Smooth muscle cell of the brain vasculature (primary cell): Measurements from ENCODE around the gene TPD52L1.
"Not testable (repeated sequence)": the region's sequence is repeated elsewhere in the genome, so short reads cannot be mapped to it uniquely, and the experiment has no call there.

Experiments used
- DNase-seq: peaks from one replicate; pipeline ENCODE4 v3.0.0-alpha.2; 2012; ENCODE audit warnings: low read depth, low spot score

Gene TPD52L1, protein sequence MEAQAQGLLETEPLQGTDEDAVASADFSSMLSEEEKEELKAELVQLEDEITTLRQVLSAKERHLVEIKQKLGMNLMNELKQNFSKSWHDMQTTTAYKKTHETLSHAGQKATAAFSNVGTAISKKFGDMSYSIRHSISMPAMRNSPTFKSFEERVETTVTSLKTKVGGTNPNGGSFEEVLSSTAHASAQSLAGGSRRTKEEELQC

DNA sequence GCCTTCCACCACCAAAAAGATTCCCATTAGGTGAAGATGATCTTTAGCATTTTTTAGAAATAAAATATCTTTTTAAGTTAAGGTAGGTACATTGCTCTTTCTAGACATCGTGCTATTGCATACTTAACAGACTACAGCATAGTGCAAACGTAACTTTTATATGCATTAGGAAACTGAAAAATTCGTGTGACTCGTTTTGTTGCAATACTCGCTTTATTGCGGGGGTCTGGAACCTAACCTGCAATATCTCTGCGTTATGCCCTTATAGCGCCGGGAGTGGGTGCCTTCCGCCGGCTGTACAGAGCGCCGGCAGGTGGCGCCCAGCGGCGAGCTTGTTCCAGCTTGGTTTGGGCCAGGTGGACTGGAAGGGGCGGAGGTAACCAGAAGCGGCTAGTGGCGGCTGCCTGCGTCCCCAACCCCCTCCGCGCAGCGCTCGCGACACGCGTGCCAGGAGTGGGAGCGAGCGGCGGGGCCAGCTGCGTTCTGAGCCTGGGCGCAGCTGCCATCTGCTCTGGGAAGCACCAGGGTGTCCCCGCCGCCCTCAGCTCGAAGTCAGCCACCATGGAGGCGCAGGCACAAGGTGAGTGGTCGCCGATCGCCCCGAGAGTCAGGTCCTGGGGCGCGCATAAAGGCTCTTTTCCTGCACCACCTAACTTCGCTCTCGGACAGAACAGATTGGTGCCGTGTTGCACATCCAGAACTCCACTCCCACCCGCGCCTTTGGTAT lies at the start of gene TPD52L1:
Gene TPD52L1 (plus strand): TSS at position 383 of the 727 bp plus-strand sequence. CDS start 179 bp downstream, at position 562.
- peak; percentile 24 for DNase-seq

DNA sequence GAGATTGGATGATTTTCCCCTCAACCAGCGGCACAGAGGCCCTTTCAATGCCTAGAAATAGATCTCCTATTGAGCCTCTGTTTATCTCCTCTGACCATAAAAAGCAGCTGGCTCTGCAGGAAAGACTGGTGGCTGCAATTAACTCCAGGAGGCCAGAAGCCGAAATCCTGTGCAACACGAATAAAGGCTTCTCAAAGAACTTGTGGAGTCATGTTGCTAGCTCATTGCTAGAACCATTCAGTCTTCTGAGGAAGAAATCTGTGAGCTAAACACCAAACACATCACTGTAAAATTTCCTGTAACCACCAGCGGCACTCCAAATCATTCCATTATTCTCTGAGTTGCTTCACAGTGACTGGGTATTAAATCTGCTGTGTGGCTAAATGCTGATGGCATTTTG lies 49.1 kb upstream of the TPD52L1 start:
- DNase-seq: peak; percentile 57

DNA sequence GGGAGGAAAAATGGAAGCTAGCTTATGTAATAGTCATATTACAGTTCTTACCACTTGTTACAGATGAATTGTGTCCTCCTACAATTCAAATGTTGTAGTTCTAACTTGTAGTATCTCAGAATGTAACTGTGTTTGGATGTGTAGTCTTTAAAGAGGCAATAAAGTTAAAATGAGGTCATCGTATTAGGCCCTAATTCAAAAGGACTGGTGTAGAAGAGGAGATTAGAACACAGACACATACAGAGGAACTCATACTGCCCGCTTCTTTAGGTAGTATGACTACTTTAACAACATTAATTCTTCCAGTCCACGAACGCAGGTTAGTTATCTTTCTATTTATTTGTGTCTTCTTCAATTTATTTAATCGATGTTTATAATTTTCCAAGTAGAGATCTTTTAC lies 46.5 kb upstream of the TPD52L1 start:
- DNase-seq: no peak

DNA sequence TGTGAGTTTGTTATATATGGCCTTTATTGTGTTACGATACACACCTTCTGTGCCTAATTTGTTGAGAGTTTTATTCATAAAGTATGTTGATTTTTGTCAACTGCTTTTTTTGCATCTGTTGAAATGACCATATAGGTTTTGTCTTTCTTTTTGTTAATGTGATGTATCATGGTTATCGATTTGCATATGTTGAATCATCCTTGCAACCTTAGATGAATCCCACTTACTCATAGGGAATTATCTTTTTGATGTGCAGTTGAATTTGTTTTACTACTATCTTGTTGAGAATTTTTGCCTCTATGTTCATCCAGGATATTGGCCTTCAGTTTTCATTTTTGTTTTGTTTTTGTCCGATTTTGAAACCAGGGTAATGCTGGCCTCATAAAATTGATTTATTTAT lies 45.7 kb upstream of the TPD52L1 start:
- DNase-seq: no peak

DNA sequence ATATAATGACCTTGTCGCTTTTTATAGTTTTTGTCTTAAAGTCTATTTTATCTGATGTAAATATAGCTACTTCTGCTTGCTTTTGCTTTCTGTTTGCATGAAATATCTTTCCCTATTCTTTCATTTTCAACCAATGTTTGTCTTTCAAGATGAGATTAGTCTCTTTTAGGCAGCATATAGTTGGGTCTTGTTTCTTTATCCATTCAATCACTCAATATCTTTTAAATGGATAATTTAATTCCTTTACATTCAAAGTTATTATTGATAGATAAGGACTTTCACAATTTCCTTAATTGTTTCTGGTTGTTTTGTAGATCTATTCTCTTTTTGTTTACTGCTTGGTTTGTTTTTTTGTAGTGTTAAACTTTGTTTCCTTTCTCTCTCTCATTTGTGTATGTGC lies 43.5 kb upstream of the TPD52L1 start:
- no peak for DNase-seq

DNA sequence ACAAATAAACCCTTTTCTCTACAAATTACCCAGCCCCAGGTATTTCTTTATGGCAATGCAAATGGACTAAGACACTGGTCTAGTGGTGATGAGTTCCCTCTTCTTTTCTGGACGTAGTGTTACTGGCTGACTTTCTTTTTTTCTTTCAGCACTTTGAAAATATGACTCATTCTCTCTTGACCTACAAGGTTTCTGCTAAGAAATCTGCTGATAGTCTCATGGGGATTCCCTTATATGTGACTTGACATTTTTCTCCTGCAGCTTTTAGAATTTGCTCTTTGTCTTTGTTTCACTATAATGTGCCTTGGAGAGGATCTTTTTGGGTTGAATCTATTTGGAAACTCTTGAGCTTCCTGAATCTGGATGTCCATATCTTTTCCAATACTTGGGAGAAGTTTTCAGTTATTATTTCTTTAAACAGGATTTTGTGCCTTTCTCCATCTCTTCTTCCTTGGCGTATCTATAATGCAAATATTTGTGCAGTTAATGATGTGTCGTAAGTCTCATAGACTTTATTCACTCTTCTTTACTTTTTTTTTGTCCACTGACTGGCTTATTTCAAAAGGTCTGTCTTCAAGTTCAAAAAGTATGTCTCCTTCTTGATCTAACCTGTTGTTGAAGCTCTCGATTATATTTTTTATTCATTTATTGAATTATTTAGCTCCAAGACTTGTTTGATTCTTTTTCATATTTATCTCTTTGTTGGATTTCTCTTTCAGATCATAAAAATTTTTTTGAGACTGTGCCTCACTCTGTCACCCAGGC lies 42.2 kb upstream of the TPD52L1 start:
- DNase-seq: no peak

DNA sequence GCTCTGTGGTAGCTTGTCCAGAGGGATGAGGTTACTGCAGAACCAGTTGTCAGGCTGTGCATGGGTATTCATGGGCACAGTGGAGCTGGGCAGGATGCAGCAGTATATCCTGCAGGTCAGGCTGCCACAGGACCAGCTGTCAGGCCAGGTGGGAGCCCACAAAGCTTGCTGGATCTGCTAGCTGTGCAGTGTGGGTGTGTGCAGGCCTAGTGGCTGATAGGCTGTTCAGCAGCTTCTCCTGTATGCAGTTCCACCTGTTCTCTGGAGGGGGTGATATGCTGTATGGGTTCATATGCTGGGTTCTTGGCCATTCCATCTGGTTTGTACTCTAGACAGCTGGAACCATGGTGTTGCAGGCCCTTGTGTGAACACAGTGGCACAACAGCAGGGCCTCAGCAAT lies 40.6 kb upstream of the TPD52L1 start:
- no peak for DNase-seq

DNA sequence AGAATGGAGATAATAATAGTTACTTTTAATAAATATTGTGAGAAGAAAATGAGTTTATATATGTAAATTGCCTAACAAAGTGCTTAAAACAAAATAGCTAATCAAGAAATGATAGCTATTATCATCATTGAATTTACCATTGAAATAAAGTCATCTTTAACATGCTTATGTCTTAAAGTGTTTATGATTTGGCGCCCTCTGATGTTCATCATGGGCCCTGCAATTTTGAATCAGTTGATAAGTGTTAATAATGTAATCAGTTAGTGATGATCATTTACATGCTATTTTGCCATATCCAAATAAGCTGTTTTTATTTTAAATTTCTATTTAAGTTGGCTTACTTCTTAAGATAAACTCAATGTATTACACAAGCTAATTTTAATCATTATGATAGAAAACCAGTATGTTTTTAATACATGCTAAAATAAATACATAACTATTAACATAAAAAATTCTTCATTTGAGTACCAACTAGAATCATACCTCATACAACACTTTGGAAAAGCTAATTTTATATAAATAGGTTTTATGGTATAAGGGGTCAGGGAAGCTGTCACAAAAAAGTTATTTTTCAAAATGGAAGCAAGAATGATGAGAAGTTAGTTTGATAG lies 39.2 kb upstream of the TPD52L1 start:
- peak; percentile 46 for DNase-seq

DNA sequence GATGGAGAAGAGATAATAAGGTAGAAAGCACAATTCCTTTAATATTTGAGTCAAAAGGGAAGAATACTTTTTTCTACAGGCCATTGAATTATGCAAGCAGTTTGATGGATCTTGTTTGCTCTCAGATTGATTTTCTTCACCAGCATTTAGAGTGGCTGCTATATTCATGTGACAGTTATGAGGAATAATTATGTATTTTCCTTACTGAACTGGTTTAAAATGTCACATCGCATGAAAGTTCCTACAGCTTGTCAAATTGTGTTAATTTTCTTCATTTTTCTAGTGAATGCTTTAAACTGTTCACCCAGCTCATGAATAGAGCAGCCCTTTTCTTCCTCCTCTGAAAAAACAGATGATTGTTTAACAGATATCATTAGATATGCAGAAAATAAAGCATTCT lies 37.4 kb upstream of the TPD52L1 start:
- no peak for DNase-seq

DNA sequence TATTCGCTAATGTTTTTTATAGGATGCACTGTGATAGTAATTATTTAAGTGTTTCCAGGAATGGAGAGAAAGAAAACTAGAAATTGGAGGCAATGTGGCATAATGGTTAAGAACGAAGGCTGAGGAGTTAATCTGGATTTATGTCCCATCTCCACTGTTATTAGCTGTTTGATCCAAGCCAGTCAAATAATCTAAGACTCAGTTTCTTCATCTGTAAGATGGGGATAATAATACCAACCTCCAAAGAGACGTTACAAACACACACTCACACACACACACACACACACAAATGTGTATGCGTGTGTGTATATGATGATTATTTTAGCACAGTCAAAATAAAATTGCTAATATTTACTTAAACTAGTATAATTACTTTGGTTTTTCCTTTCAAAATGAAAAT lies 36.9 kb upstream of the TPD52L1 start:
- DNase-seq: no peak

DNA sequence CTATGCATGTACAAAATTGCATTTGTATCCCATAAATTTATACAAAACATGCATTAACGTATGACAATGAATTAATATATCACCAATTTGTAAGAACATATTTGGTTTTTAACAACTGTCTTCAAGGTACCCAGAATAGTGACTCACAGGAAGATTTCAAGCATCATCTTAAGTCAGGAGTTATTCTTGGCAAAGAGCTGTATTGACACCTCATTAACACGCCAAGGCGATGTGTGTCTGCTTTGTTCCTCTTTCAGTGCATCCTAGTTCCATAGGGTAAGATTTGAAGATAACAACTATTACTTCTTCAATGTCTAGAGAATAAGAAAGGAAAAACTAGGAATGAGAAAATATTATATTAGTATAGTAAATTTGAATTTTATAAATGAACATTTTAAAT lies 35.8 kb upstream of the TPD52L1 start:
- no peak for DNase-seq

DNA sequence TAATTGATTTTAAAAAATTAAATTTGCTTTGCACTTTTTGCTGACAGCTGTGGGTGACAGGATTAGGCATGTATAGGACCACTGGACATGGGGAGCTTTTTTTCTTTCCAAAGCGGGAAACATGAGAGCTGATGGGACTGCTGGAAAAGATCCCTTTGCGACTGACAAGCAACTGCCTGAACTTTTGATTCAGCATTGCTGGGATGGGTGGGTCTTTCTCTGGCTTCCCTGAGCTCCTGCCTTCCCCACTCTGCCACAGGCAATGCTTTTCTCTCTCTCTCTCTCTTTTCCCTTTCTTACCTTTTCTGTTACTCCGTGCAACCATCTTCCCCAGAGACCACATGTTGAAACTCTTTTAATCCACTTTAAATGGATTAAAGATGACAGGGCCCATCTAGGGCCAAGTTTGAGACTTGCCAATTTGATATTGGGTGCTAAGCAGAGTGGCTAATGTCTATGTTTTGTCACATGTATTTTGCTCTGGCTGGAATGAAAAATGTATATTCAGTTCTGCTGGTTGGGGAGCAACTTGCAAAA lies 33.5 kb upstream of the TPD52L1 start:
- DNase-seq: no peak

DNA sequence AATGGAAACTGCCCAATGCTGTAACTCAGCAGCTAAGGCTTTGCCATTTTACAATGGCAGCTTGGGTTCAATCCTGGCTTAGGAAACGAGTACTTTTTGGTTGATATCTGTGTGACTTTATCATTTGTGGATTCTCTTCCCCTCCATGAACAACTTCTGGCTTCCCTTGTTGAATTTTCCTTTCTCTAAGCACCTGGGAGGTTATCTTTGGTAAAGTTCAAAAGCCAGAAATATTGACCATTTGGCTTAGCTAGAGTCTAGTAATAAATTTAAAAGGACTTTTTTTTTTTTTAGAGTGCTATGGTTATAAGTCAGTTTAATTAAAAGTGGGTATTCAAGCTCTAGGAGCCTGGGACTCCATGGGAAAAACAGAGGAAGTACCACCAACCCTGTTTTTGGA lies 31.7 kb upstream of the TPD52L1 start:
- no peak for DNase-seq

DNA sequence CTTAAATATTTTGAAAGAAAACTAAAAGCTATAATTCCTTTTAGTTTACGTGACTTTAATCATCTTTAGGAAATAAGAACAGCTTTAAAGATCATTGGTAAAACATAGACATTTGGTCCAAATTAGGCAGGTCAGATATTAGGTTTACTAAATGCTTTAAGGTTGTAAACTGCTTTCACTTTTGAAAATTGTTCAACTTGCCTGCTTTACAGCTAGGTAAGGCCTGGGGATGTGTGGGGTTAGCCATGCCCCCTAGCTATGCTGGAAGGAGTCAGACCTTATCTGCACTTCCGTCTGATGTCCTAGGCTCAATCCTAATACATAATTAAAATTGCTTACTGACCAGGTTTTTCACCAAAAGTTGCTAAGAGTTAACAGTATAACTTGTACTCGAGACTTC lies 30.5 kb upstream of the TPD52L1 start:
- no peak for DNase-seq

DNA sequence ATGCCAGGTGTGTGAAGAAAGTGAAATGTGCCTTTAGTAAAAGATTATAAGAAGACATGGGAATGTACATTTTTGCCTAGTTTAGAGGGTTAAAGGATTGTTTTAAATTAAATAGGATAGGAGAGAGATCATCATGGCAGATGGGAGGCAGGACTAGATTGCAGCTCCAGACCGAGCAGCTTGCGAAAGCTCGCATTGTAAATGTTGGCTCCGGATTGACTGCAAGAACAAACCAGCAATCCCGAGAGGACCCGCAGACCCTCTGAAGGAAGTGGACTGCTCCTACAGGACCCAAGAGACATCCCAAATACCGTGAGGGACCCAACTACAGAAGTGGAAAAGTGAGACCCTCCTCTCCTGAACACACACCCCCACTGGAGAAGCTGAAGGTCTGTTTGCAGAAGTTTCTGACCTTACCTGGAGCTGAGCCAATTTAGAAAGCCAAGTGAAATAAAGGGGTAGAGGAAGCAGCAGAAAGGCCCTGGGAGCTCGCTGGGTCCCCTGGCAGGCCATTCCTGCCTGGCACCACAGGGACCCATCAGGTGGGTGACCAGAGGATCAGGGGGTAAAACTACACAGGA lies 30.0 kb upstream of the TPD52L1 start:
- DNase-seq: no peak

DNA sequence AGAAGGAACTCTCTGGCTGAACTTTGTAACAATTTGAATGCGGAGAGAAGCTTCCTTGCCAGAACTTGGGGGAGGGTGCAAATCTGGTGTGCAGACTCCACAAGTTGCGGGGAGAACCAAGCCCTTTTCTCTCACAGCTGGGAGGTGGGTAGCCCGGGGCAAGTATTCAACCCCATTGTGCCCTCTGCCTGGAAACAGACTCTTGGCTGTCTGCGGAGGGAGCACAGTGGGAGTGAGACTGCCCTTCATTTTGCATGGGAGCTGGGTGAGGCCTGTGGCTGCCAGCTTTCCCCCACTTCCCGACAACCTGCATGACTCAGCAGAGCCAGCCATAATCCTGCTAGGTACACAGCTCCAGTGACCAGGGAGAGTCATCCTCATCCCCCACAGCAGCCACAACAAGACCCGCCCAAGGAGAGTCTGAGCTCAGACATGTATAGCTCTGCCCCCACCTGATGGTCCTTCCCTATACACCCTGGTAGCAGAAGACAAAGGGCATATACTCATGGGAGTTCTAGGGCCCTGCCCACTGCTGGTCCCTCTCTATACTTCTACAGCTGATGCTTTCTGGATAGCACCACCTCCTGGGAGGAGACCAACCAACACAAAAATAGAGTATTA lies 29.4 kb upstream of the TPD52L1 start:
- DNase-seq: no peak

DNA sequence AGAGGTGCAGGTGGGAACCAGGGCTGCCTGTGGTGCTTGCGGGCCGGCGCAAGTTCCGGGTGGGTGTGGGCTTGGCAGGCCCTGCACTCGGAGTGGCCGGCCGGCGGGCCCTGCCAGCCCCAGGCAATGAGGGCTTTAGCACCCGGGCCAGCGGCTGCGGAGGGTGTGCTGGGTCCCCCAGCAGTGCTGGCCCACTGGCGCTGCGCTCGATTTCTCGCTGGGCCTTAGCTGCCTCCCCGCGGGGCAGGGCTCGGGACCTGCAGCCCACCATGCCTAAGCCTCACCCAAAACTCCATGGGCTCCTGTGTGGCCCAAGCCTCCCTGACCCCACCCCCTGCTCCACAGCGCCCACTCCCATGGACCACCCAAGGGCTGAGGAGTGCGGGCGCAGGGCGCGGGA lies 27.7 kb upstream of the TPD52L1 start:
- not testable (repeated sequence) for DNase-seq

DNA sequence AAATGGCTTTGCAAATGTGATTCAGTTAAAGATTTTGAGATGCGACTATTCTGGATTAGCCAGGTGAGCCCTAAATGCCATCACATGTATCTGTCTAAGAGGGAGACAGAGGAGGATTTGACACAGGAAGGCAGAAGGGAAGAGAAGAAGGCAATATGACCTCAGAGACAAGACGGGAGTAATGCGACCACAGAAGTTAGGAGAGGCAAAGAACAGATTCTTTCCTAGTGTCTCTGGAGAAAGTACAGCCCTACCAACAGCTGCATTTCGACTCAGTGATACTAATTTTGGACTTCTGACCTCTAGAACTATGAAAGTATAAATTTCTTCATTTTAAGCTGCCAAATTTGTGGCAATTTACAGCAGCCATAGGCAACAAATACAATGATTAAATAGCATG lies 24.2 kb upstream of the TPD52L1 start:
- no peak for DNase-seq

DNA sequence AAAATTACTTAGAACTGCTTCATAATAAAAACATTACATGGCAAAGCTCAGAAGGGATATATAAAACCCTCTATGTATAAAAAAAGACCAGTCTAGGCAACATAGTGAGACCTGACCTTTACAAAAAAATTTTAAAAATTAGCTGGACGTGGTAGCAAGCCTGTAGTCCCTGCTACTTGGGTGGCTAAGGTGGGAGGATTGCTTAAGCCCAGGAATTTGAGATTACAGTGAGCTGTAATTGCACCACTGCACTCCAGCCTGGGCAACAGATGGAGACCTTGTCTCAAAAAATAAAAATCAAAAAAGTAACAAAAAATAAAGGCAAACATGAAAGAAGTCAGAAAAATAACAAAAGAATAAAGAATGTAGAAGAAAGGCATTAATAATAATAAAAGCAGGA lies 21.5 kb upstream of the TPD52L1 start:
- no peak for DNase-seq

DNA sequence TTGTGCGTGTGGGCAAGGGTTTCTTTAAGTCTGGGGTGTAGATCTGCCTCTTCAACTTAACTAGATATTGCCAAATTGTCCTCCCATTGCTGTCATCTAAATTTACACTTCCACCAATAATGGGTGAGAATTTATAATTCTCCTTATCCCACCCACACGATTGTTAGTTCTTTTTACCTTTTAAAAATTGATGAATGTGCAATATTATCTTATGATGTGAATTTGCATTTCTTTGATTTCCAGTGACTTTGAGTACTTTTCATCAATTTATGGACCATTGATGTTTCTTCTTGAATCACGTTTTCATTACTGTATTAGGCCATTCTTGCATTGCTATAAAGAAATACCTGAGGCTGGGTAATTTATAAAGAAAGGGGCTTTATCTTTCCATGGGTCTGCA lies 17.2 kb upstream of the TPD52L1 start:
- no peak for DNase-seq

DNA sequence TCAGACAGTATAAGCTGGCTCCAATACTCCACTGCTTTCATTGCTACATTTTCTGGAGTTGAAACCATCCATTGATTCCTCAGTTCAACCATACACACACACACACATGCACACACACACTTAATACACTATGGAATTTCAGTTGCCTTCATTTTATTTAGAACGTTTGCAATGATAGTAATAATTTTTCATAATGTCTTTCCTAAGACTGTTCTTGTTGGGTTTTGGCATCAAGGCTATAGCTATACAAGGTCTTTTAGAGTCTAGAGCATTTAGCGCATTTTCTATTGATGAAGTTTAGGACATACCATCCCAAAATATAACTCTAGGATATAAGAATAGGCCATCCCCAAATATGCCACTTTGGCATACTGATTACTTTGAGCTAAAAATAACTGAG lies 15.5 kb upstream of the TPD52L1 start:
- no peak for DNase-seq
